ENCODE measurements around the gene ACOXL.

Gene ACOXL

GRCh38 chr2:110712737-110713136 lies 19.6 kb upstream of the ACOXL start:
- Histone ChIP-seq H3K36me3 (ENCODE audit: control insufficient read depth, insufficient read depth, low read length) (no peaks in the 10 kb centered on the region), H3K27me3 (replicated peaks; ENCODE audit: control insufficient read depth, insufficient read depth, low read length) (no peaks in the 10 kb centered on the region), H3K4me3 (replicated peaks; ENCODE audit: low read depth, low read length) (no peak overlapping the region)
- no peak for DNase-seq (ENCODE audit: extremely low read depth, insufficient read length)
- TF ChIP-seq CTCF (IDR thresholded peaks at IDR 0.05; ENCODE audit: insufficient read depth, low read length, poor library complexity, severe bottlenecking), result no peak

DNA sequence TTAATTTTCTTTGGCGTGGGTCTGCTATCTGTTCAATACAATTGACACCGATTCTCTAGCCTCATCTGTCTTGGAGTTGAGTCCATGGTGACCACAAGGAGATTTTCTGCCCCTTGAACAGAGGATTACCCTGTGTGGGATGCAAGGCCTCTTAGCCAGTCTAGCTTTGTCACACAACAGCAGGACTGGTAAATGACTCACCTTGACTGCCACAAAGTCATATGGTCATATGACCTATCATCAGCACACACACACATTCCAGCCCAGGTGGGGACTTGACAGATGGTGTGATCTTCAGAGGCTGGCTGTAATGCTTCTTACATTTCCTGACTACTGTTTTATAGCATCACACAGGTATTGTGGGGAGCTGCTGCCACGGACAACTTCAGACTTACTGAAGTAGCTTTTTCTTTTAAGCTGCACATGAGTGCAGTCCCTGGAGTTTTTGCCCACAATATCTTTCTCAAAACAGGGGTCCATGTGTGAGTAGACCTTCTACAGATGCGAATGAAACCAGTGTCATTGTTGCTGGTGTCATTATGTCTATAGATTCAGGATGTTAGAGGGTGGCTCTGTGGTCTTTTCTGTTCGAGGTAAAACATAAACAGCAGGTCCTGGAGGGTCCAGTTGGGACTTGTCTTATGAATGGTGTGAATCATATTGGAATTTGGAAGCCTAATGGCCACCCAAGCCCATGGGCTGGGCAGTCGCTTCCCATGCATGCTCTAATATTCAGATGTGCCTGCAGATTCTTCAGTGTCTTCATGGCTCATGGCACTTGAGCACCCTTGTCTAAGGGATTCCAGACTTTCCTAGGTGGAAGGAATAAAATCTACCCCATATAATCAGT lies 18.6 kb upstream of the ACOXL start:
- DNase-seq (ENCODE audit: extremely low read depth, insufficient read length), result no peak
- H3K4me3 ChIP-seq (replicated peaks; ENCODE audit: low read depth, low read length), result no peak overlapping the region
- no peaks in the 10 kb centered on the region for H3K36me3 ChIP-seq (ENCODE audit: control insufficient read depth, insufficient read depth, low read length)
- no peak for TF ChIP-seq CTCF (IDR thresholded peaks at IDR 0.05; ENCODE audit: insufficient read depth, low read length, poor library complexity, severe bottlenecking)
- H3K27me3 ChIP-seq (replicated peaks; ENCODE audit: control insufficient read depth, insufficient read depth, low read length), result no peaks in the 10 kb centered on the region

DNA sequence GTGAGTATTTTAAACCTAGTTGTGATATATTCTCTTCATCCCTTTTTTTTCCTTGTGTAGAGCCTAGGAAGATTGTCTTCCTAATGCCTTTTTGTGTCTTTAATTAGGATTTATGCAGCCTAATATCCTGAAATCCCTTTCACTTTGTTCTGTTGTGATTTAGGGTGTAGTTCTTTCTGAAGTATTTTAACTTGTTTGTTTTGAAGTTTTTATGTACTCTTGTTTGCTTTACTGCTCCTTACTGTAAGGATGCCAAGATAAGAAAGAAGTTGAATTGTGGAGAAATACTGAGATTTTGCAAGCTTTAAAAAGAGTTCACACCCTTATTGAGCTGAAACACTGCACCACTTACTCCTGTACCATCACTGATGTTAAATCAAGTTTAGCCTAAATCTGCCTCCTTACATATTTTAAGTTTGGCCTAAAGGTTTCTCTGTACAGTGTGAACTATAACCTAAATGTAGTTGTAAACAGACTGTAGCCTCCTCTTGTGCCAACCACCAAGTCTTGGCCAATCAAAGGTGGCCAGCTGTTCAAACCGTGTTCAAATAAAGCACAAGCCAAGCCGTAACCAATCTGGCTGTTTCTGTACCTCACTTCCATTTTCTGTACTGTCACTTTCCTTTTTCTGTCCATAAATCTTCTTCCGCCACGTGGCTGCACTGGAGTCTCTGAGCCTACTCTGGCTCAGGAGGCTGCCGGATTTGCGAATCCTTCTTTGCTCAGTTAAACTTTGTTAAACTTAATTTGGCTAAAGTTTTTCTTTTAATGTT lies 17.7 kb upstream of the ACOXL start:
- DNase-seq (ENCODE audit: extremely low read depth, insufficient read length), result no peak
- Histone ChIP-seq H3K4me3 (replicated peaks; ENCODE audit: low read depth, low read length) (no peak overlapping the region), H3K36me3 (ENCODE audit: control insufficient read depth, insufficient read depth, low read length) (no peaks in the 10 kb centered on the region), H3K27me3 (replicated peaks; ENCODE audit: control insufficient read depth, insufficient read depth, low read length) (no peaks in the 10 kb centered on the region)
- no peak for TF ChIP-seq CTCF (IDR thresholded peaks at IDR 0.05; ENCODE audit: insufficient read depth, low read length, poor library complexity, severe bottlenecking)

DNA sequence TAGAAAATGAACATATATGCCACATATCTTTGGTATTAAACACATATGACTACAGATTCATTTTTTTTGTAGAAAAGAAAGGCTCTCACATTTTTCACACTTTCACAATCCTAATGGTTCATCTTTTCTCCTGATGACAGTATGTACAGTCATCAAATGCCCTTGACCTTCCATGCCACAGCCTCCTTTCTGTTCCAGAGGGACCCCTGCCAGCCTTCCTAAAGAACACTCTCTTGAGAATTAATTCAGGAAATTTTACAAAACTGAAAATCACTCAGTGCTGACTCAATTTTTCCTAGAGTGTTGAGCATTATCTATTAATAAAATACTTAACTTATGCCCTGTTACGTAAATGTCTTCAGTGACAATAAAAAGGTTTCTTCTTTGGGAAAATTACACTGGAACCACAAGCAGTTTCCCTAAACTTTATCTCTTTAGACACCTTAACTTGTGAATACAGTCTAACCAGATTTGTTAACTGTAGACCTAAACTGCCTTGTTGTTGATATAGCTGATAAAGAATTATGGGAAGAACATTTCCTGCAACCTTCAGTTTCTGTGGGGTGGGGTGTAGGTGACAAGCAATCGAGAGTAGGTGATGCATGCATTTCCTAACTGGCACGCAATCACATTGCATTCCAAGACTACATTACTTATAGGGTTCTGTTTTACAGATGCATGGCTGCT lies 15.3 kb upstream of the ACOXL start:
- Histone ChIP-seq H3K27me3 (replicated peaks; ENCODE audit: control insufficient read depth, insufficient read depth, low read length) (no peaks in the 10 kb centered on the region), H3K4me3 (replicated peaks; ENCODE audit: low read depth, low read length) (no peak overlapping the region), H3K36me3 (ENCODE audit: control insufficient read depth, insufficient read depth, low read length) (no peaks in the 10 kb centered on the region)
- no peak for DNase-seq (ENCODE audit: extremely low read depth, insufficient read length)
- TF ChIP-seq CTCF (IDR thresholded peaks at IDR 0.05; ENCODE audit: insufficient read depth, low read length, poor library complexity, severe bottlenecking), result no peak

DNA sequence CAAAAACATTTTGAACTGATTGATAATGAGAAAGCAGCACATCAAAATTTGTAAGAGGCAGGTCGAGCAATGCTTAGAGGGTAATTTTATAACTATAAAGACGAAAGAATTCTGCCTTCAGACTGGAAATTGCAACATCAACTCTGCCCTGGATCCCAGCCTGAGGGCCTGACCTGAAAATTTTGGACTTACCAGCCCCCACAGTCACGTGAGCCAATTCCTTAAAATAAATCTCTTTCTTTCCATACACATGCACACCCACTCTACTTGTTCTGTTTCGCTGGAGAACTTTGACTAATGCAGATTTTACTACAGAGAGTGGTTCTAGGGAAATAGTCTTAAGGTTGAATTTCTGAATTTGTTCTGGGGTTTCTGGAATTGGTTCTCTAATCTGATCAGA lies 14.6 kb upstream of the ACOXL start:
- H3K27me3 ChIP-seq (replicated peaks; ENCODE audit: control insufficient read depth, insufficient read depth, low read length), result no peaks in the 10 kb centered on the region
- H3K4me3 ChIP-seq (replicated peaks; ENCODE audit: low read depth, low read length), result no peak overlapping the region
- no peaks in the 10 kb centered on the region for H3K36me3 ChIP-seq (ENCODE audit: control insufficient read depth, insufficient read depth, low read length)
- DNase-seq (ENCODE audit: extremely low read depth, insufficient read length), result no peak
- TF ChIP-seq CTCF (IDR thresholded peaks at IDR 0.05; ENCODE audit: insufficient read depth, low read length, poor library complexity, severe bottlenecking), result no peak

All from GM06990 (cell line).